ENCODE data around the gene FAM83E.
"Not testable (repeated sequence)": the region's sequence is repeated elsewhere in the genome, so short reads cannot be mapped to it uniquely, and the experiment has no call there.

Gene FAM83E

DNA sequence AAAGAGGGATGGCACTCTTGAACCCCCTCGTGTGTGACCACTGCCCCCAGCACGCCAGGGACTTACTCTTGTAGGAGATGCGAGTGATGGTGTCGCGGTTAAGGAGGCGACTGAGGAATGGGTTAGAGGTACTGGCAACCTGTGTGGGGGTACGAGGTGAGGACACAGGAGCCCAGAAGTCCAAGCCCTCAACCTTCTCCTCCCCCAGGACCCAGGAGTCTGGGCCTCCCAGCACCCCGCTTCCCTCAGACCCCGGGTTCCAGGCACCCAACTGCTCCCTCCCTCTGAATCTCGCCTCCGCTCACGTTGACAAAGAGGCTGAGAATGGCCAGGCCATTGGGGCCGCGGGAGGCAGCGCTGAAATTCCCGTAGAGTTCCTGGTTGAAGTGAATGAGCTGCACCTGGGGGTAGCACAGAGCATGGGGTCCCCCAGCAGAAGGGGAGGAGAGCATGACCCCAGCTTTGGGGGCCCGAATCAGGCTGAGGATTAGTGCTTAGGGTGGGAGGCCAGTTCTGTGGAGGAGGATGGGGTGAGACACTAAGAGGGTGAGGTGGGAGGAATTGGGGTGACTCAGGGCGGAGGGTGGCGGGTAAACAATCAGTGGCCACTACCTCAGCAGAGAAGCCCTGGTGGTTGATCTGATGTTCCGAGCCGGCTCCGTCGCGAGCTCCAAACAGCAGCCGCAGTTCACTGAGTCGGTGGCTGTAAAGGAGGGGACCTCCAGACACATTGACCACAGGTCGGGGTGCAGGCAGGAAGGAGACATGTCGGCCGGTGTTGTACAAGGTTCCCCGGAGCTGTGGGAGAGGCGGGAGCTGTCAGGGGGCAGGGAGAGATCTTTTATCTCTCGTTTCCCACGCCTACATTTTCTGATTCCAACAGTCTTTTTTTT is 24.9 kb upstream of the FAM83E start:
- DNase-seq, result no peak

GRCh38 chr19:48638831-48639381 is 24.0 kb upstream of the FAM83E start:
- DNase-seq, result no peak

- peak; percentile 78 for DNase-seq
These were observed 23.3 kb upstream of the FAM83E start for GRCh38 chr19:48637948-48638830.

- peak; percentile 99 for DNase-seq
These were observed 22.6 kb upstream of the FAM83E start for GRCh38 chr19:48637449-48637947.

- DNase-seq, result peak; percentile 46
These were observed 22.1 kb upstream of the FAM83E start, which contains the start of gene DBP for GRCh38 chr19:48636859-48637448. Gene DBP (minus strand): TSS chr19:48637379. CDS start chr19:48636994, 385 bp downstream.

GRCh38 chr19:48635966-48636858 is 21.3 kb upstream of the FAM83E start:
- DNase-seq, result peak; percentile 46

GRCh38 chr19:48635263-48635965 is 20.5 kb upstream of the FAM83E start:
- DNase-seq, result peak; percentile 81

DNA sequence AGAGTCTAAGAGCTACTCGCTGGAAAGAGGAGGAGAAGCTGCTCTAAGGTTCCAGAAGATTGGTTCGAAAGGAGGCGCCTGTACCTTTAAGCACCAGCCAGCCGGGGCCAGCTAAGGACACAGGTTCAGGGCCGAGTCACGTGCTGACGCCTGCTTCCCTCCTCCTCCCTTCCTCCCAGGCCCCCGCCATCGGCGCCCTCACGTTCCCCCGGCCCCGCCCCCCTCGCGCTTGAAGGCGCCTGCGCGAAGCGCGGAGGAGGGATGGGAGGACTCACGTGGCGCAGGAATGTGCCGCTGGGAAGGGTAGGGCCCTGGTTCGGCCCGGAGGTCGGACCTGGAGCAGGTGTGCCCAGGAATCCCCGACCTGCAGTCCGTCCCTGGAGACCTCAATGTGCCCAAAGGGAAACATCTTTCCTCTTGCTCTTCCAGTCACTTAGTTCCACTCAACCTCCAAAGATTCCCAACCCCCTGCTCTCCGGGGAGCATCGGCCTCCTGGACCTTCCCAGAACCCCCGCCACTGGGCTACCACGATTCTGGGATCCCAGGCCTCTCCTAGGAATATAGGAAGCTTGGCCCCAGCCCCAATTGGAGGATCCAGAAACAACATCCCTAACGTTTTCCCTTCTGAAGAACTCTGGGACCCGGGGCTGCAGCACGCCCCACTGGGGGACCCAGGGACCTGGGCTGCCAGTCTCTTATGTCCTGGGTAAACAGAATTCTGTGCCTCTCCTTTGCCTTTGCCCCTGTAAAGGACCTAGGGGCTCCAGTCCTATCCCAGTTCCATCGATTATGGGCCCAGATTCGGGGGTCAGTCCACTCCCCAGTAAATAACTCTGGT is 19.8 kb upstream of the FAM83E start:
- DNase-seq, result peak; percentile 97

- no peak for DNase-seq
These were observed 19.1 kb upstream of the FAM83E start for GRCh38 chr19:48634036-48634342.

- no peak for DNase-seq
These were observed 18.5 kb upstream of the FAM83E start for GRCh38 chr19:48633148-48634035.

- peak; percentile 24 for DNase-seq
These were observed 17.8 kb upstream of the FAM83E start for GRCh38 chr19:48632692-48633147.

GRCh38 chr19:48632286-48632685 is 17.4 kb upstream of the FAM83E start:
- not testable (repeated sequence) for DNase-seq

DNA sequence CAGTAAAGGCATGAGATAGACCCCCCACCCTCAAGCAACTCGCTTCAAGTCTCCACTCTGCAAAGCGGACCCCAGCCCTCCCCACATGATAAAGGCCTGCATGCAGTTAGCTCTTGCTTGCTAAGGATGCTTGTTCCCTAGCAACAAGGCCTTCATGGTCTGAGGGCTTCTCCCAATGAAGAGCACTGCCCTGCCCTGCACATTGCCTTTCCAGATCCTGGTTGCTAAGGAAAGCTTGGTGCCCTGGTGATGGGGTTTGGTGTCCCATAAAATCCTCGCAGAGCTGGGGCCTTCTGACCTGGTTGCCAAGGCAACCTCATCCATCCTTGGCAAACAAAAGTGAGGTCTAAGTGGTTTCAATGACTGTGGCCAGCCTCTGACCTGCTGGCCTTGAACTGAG is 16.3 kb upstream of the FAM83E start:
- DNase-seq, result no peak

DNA sequence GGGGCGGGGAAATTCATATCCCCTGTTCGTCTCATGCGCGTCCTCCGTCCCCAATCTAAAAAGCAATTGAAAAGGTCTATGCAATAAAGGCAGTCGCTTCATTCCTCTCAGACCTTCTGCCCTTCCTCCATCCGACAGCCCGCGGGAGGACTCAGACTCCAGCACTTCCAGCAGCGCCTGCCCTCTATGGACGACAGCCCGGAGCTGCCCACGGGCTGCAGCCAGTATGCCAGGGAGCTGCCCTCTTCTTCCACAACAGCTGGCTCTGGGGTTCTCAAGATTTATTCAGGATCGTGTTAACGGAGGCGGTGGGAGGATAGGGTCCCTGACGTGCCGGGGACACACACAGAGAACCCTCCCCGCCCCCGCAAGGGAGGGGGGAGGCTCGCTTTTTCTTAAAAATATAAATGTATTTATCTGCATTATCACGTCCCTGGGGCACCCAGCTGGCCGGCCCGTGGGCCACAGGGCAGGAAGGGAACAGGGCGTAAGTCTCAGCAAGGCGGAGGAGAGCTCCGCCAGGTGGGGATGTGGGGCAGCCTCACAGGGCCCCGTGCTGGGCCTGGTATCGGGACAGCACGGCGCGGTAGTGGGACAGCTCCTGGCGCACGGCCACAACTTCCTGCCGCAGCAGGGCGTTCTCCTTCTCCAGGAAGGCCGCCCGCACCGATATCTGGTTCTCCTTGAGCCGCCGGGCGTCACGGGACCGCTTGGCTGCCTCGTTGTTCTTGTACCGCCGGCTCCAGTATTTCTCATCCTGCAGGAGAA is 15.6 kb upstream of the FAM83E start:
- no peak for DNase-seq

DNA sequence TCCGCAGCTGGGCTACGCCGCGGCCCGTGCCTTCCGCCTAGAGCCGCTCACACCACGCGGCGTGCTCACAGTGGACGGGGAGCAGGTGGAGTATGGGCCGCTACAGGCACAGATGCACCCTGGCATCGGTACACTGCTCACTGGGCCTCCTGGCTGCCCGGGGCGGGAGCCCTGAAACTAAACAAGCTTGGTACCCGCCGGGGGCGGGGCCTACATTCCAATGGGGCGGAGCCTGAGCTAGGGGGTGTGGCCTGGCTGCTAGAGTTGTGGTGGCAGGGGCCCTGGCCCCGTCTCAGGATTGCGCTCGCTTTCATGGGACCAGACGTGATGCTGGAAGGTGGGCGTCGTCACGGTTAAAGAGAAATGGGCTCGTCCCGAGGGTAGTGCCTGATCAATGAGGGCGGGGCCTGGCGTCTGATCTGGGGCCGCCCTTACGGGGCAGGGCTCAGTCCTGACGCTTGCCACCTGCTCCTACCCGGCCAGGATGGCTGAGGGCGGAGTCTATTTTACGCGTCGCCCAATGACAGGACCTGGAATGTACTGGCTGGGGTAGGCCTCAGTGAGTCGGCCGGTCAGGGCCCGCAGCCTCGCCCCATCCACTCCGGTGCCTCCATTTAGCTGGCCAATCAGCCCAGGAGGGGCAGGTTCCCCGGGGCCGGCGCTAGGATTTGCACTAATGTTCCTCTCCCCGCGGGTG is 14.9 kb upstream of the FAM83E start:
- DNase-seq, result peak; percentile 47

DNA sequence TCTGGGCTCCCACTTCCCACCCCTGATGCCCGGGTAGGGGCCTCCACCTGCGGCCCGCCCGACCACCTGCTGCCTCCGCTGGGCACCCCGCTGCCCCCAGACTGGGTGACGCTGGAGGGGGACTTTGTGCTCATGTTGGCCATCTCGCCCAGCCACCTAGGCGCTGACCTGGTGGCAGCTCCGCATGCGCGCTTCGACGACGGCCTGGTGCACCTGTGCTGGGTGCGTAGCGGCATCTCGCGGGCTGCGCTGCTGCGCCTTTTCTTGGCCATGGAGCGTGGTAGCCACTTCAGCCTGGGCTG is 14.4 kb upstream of the FAM83E start:
- no peak for DNase-seq

- DNase-seq, result no peak
These were observed 13.8 kb upstream of the FAM83E start for GRCh38 chr19:48628486-48629296.

Measured in stimulated activated CD4-positive, alpha-beta T cell treated with anti-CD3 and anti-CD28 coated beads, Interleukin-15, amount 100 ng/mL, for 24 hours (primary cell).